ENCODE data around the gene GLI3.

- no peak for TF ChIP-seq CTCF (conservative IDR thresholded peaks at IDR 0.05; ENCODE audit: low read depth, low read length)
- no peak for TF ChIP-seq RCOR1 (IDR thresholded peaks at IDR 0.05; ENCODE audit: insufficient replicate concordance, low read length)
- no peak for TF ChIP-seq MAZ (IDR thresholded peaks at IDR 0.05; ENCODE audit: borderline replicate concordance, low read depth, low read length)
- TF ChIP-seq RAD21 (IDR thresholded peaks at IDR 0.05; ENCODE audit: low read length): no peak
- TF ChIP-seq BHLHE40 (IDR thresholded peaks at IDR 0.05; ENCODE audit: low read depth, low read length): no peak
- no peak for TF ChIP-seq CEBPB (IDR thresholded peaks at IDR 0.05; ENCODE audit: low read depth, low read length)
- no peak for TF ChIP-seq POLR2A (IDR thresholded peaks at IDR 0.05; ENCODE audit: low read depth, low read length)
- no peak for TF ChIP-seq MAFK (IDR thresholded peaks at IDR 0.05; ENCODE audit: low read depth, low read length)
- TF ChIP-seq CHD1 (IDR thresholded peaks at IDR 0.05; ENCODE audit: low read depth, low read length): no peak
- no peak for TF ChIP-seq MXI1 (IDR thresholded peaks at IDR 0.05; ENCODE audit: borderline replicate concordance, low read depth, low read length)
- TF ChIP-seq FOS (IDR thresholded peaks at IDR 0.05; ENCODE audit: low read depth, low read length): no peak
- TF ChIP-seq ELK1 (IDR thresholded peaks at IDR 0.05; ENCODE audit: borderline replicate concordance, low read depth, low read length): no peak
- TF ChIP-seq USF2 (IDR thresholded peaks at IDR 0.05; ENCODE audit: low read depth, low read length): no peak
- TF ChIP-seq SMC3 (IDR thresholded peaks at IDR 0.05; ENCODE audit: low read depth, low read length): no peak
Measured at GRCh38 chr7:42095791-42096190, 141.2 kb downstream of the GLI3 start.

All from IMR-90 (cell line).